ENCODE measurements around the gene ITGB7.
"Not testable (repeated sequence)": the region's sequence is repeated elsewhere in the genome, so short reads cannot be mapped to it uniquely, and the experiment has no call there.

The ITGB7 gene

DNA sequence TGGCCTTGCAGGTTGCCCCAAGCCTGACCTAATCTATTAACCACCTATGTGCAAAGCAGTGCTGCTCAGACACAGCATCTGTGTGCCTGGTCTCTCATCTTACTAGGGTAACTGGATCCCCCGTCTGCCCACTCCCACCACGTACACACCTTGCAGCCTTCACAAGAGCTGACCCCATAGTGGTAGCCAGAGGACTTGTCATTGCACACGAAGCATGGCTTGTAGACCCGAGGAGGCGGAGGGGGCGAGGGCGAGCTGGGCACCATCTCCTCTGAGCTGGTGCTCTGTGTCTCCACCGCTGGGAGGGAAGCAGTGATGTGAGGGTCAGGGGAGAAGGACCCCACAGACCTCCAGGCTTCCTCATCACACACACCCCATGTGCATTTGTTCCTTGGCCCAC lies 8.4 kb upstream of the ITGB7 start:
- no peak for DNase-seq

DNA sequence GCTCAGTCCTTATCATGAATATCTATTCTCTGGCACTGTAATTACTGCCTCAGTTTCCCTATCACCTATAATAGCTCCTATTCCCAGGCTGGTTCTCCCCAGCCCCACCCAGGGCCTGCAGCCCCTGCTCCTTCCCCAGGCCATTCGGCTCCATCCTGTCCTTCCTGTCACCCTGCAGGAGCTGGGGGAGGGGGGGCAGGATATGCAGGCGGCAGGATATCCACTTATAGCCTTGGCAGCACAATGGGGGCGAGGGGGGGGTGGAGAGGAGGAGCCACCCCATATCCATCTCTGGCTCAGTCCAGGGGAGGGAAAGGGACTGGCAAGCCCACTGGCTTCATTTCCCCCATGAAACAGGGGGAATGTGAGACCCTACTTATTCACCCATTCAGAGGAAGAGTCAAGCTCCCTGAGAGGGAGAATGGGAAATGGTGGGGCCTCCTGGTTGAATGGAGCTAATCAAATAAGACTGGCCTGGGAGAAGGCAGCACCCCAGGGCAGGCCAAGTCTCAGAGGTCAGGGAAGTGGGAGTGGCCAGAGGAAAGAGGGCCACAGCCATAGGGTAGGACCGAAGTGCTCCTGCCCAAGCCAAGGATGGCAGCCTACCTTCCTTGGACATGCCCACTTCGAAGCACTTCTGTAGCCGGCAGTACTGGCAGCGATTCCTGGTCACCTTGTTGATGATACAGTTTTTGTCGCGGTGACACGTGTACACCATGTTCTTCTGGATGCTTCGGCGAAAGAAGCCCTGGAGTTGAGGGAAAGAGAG lies 7.8 kb upstream of the ITGB7 start:
- DNase-seq = no peak

DNA sequence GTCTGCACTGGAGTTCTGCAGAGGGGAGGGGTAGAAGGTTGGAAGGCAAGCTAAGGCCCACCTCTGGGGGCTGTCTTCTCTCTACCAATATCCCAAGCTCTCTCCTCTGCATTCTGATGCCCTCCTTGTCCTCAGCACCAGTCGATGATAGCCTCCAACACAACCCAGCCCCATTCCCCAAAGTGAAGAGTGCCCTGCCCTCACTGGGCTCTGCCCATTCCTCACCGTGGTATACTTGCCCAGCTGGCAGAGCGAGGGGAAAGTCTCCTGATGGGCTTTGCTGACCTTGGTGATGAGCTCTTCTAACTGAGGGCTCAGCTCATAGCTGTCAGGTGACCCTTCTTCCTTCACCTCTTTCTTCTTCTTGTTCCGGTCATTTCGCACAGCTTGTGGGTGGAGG lies 7.2 kb upstream of the ITGB7 start:
- no peak for DNase-seq

DNA sequence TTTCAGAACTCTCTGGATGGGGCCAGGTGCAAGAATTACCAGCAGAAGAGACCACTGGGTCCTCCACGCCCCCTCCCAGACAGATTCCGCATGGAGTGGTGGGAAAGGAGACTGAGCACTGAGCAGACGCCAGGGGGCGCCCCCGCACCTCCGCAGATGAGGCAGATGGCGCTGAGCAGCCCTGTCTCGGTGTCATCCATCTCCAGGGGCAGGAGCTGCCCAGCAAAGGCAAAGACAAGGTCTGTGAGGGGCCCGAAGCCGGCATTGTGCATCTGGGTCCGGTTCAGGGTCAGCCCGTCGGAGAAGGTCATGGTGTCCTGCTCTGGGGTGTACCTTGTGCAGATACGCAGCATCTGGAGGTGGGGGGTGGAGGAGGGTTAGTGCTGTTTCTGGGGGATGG lies 6.3 kb upstream of the ITGB7 start:
- DNase-seq = peak; percentile 77

DNA sequence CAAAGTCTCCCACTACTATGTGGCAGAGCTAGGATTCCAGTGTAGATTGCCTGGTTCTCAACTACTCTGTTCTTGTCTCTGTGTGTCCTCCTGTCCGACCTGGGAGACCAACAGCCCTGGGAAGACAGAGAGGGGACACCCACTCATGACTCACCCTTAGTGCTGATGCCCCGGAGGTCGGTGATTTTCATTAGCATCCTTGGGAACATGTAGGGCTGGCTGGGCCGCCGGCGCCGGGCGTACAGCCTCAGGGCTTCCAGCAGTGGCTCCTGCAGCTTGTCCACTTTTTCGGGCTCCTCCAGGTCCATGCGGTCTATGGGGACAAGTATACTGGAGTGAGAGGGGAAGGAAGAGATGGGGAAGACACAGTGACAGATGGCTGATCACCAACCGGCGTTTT lies 5.9 kb upstream of the ITGB7 start:
- no peak for DNase-seq

DNA sequence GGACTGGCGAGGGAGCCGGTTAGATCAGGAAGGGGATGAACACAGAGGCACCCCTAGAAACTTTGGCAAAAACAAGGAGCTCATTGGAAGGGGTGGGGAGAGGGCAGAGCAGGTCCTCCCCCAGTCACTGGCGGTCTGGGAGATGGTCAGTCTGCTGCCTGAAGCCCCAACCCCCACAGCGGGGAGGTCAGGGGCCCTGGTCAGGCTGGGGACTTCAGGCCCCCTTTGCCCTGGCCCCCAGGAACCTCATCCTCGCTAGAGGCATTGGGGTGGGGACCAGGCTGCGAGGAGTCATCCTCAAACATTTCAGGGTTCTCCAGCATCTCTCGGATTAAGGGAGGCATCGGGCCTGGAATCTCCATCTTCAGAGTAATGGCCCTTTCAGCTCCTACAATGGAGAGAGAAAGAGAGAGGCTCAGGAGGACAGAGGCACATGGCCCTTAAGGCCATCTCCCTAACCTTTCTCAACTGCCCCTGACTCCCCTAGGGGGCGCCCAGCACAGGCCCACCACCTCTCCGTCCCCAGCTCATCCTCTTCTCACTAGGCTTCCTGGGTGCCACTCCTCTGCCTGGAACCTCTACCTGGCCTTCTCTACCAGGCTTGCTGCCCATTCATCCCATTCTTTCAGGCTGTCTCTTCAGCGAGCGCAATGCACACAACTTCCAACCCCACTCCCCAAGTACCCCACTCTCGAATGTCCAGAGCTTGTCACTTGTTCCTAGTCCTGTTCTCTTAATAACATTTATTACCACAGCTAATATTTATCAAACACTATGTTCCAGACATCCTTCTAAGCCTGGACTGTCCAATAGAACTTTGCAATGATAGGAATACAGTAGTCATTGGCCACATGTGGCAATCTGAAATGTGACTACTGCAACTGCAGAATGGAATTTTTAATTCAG lies 4.7 kb upstream of the ITGB7 start:
- no peak for DNase-seq

DNA sequence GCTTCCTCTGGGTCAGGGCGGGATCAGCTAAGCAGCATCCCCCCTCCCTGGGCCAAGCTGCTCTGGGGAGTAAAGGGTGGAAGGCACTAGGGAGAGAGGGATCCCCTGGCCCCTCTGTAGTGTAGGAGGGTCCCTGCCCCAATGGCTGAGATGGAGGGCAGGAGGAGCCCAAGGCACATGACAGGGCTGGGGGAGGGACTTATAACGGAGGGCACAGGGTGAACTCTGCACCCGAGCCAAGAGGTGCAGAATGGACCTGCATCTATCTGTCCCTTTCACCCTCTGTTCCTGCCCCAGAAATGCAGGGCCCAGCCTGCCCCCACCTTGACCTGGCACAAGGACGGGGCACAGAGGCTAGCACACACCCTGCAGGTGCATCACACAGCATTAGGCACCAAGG lies 3.8 kb upstream of the ITGB7 start:
- DNase-seq = no peak

DNA sequence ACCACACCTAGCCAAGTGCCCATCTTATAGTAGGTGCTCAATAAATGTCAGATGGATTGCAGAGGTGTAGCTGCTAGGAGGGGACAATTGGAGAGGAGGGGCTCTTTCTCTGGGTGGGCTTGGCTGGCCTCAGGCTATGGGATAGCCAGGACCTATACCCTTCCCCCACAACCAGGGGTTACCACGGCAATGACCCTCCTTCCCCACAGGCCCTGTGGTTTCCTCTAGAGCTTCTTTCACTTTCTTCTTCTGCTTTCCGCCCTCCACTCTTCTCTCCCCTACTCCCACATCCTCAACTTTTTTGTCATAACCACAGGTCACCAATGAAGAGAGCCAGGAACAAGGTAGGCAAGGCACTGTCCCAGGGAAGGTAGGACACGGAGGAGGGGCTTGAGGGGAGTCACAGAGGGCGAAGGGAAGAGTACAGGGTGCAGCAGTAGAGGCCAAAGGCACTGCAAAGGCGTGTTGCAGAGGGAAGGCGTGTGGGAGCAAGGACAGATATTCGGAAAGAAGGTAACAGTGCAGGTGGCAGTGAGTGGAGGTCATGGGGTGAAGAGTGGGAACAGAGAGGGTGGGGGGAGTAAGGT lies 1.9 kb upstream of the ITGB7 start:
- DNase-seq = no peak

DNA sequence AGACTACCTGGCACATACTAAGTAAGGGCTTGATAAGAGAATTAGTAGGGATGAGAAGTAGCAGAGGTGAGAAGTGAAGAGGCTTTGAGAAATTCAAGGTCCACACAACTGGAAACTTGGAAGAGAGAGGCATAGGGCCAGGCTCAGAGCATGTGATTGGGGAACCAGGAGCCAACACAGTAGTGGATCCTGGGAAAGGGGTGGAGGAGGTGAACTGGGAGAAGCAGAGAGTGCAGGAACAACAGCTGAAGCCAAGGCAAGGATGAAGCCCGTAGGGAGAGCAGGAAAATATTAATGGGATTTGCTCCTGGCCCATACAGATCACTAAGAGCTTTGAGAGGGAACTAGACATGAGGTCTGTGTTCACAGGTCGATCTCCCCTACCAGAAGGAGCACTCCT lies 1.4 kb upstream of the ITGB7 start:
- DNase-seq = no peak

DNA sequence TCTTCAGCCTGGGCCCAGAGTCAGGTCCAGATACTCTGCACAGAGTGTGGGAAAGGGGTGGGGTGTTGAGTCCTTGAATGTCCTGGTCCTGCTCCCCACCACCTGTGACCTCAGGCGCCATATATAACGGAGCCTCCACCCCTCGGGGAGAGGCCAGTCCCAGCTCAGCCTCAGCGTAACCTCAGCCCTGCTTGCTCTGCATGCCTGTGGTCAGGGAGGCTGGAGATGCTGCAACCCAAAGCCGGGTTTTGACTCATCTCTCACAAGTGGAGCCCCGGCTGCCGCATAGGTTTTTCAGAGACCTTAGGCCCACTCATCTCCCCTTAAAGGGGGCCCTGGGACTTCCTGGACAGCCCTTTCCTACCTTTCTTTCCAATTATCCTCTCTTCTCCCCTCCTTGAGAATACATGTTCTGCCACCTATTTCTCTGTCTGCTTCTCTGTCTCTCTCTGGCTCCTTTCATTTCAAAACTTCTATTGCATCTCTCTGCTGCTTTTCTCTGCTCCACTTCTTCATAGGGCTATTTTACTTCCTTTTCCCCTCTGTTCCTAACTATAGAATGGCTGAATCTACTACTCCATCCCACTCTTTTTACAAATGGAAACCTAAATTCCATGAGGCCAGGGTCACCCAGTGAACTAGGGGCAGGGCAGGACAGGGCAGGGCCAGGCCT lies 1.2 kb downstream of the ITGB7 start:
- DNase-seq = no peak

DNA sequence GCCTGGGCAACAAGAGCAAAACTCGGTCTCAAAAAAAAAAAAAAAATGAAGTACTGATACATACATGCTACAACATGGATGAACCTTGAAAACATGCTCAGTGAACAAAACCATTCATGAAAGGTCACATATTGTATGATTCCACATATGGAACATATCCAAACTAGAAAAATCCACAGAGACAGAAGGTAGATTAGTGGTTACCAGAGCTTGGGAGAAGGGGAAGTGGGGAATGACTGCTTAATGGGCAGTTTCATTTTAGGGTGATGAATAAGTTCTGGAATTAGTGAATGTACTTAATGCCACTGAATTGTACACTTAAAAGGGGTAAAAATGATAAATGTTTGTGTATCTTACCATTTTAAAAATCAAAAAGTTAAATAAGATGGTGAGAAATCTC lies 2.7 kb downstream of the ITGB7 start:
- DNase-seq = no peak

DNA sequence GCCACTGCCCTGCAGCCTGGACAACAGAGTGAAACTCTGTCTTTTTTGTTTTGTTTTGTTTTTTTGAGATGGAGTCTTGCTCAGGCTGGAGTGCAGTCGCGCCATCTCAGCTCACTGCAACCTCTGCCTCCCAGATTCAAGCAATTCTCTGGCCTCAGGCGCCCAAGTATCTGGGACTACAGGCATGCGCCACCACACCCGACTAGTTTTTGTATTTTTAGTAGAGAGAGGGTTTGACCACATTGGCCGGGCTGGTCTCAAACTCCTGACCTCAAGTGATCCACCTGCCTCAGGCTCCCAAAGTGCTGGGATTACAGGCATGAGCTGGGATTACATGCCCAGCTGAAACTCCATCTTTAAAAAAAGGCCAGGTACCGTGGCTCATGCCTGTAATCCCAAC lies 4.7 kb downstream of the ITGB7 start:
- DNase-seq = not testable (repeated sequence)

DNA sequence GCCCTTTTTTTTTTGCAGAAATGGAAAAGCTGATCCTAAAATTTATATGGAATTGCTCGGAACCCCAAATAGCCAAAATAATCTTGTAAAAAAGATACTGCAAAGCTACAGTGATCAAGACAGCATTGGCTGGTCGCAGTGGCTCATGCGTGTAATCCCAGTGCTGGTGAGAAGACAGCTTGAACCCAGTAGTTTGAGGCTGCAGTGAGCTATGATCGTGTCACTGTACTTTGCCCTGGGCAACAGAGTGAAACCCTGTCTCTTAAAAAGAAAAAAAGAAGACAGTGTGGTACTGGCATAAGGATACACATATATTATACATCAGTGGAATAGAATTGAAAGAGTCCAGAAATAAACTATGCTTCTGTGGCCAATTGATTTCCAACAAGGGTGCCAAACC lies 5.4 kb downstream of the ITGB7 start:
- DNase-seq = no peak

DNA sequence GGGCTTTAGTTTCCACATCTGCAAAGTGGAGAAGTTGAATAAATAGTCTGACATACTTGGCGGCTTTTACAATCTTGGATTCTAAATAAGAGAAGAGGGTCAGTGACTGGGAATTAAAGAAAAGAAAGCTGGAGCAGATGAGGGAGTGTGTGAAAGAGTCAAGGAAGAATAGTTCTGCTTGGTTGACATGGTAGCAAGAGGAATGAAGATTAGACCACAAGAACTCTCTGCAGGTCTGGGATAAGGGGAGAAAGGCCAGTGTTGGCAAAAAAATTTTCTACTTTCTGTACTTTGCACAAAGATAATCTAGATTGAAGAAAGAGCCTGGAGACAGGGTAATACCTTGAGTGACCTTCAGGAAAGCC lies 5.9 kb downstream of the ITGB7 start:
- no peak for DNase-seq

DNA sequence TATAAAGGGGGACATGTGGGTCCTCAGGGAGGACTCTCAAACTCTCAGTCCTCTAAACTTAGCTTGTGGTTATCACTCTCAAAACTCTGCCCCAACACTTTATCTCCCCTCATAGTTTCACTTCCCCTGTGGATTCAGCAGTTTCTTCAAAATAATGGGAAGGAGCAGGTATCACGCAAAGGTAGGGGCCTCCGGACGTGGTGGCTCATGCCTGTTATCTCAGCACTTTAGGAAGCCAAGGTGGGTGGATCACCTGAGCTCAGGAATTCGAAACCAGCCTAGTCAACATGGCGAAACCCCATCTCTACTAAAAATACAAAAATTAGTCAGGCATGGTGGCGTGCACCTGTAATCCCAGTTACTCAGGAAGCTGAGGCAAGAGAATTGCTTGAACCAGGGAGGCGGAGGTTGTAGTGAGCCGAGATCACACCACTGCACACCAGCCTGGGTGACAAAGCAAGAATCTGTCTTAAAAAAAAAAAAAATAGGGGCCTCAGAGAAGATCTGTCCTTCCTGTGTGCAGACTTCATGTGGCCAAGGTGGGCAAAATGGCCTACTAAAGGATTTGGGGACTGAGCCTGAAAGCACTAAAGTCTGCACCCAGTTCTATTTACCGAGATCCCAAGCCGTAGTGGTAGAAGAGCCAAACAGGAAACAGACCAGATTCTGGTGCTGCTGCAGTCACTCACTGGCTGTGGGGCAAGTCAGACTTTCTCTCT lies 6.4 kb downstream of the ITGB7 start:
- DNase-seq = no peak

DNA sequence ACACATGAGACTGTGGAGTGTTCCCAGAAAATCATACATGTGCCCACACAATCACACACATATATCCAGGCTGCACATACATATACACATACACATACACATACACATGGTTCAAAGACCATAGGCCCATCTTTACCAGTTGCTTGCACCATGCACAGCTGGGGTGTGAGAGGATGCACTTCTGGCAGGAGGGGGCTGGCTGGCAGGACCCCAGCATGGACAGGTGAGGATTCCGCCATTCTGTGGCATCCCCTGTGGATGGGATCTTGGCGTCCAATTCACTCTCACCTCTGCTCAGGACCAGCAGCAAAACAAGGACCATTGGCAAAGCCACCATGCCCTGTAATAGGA lies 7.0 kb downstream of the ITGB7 start:
- no peak for DNase-seq

DNA sequence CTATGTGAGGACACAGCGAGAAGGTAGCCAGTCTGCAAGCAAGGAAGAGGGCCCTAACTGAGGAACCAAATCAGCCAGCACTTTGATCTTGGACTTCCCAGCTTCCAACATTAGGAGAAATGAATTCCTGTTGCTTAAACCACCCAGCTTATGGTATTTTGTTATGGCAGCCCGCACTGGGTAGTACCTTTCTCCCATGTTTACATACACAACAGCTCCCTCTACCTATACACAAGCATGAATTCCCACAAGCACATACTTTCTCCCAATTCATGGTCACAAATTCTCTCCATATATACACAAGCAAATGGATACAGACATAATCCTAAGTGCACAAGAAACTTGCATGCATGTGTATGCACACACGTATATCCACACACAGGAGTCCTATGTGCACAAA lies 7.4 kb downstream of the ITGB7 start:
- DNase-seq = no peak

DNA sequence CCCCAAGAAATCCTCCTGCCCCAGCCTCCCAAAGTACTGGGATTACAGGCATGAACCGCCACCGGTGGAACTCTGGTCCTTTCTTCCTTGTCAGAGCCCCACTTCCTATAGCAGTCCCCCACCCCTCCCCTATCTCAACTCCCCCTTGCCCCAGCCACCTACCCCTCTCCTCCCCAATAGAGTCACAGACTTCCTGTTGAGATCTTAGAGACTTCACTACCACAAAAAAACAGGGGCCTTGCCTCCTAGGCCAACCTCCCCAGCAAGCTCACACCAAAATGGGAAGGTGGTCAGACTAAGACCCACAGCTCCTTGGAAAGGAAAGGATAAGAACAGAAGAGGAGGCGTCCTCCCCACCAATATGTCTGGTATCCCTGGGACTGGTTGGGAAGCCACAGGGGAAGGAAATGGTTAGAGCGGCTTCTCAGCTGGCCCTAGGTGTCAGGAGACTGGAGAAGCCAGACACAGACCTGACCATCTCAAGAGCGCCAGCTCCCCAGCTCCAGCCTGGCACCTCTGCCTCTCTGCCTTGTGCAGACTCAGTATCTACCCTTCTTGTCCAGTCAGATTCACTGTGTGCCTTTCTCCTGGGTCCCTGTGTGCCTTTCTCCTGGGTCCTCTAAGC lies 8.5 kb downstream of the ITGB7 start:
- DNase-seq = no peak

DNA sequence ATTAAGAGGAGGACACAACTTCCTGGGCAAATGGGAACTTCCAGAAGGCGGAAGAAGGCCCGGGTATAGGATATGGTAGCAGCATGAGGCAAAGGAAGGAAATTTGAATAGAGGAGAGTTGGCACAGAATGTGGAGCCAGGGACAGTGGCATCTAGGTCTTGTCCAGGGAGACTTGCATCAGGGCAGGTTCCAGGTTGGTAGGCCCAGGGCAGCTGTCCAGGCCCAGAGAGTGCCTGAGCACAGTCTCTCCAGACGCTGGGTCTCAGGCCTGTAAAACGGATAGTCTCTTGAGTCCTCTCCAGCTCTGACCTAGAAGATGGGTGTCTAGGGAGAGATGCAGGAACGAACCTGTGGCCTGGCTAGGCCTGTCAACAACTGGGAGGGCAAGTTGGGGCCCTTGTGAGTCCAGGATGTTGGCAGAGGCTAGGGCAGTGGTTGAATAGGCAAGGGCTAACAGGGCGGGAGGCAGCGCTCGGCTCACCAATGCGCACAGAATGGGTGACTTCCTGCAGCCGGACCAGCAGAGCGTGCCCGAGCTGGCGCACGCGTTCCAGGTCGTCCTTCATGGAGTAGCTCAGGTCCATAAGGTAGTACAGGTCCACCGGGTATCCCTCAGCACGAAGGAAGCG lies 9.9 kb downstream of the ITGB7 start:
- DNase-seq = no peak

DNA sequence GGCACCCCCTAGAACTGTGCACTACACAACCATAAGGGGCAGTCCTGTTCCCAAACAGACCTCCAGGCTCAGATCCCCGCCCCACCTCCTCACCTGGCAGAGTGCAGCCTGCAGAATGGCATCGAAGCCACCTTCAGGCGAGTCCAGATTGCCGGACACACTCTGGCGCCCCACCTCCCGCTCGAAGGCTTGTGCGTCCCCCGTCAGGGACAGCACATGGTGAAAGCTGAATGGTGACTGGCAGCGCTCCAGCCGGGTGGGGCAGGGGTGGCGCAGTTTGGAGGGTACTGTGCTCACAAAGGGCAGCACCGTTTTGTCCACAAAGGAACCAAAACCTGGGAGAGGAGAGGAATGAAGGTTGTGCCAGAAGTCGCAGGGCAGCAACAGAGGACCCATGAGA lies 10.6 kb downstream of the ITGB7 start:
- no peak for DNase-seq

DNA sequence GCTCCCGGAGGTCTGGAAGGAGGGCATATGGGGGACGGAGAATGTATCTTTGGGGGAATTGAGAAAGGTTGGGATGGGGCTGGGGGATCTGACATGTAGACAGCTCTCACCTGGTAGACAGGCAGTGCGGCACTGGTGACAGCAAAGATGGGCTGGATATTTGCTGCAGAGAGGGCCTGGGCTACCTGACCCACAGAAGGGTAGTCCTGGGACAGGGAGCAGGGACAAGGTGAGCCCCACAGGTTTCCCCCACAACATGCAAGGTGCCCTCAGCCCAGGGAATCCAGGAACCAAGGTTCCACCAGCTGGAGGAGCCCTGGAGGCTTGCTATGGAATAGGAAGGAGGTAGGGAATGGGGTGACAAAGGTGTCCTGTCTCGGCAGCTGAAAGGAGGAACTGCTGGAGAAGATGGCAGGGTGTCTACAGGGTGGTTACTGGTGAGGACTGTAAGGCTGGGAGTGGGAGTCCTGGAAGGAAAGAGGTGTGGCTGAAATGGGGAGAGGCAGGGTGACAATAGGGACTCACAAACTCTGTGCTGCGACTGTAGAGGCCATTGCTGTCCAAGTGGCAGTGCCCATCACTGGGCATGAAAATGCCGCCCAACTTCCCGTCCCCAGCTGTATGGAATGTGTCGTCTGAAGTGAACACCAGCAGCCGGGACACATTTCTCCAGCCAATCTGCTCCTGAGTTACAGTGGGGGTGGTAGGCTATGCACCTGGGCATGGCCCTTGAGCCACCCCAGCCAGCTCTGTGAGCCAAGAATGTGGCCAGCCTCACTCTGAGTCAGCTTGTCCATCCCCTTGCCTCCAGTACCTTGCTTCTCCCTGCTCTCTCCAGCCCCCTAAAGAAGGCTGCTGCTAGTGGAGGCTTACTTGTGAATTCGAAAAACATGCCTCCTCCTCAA lies 11.3 kb downstream of the ITGB7 start:
- no peak for DNase-seq
